Pons (tissue), 1 donor: ENCODE results near the gene KIF26B.

Experiments used
- DNase-seq: peaks from one replicate; pipeline ENCODE4 v3.0.0-alpha.2; 2016; ENCODE audit warnings: low spot score

The KIF26B gene

DNA sequence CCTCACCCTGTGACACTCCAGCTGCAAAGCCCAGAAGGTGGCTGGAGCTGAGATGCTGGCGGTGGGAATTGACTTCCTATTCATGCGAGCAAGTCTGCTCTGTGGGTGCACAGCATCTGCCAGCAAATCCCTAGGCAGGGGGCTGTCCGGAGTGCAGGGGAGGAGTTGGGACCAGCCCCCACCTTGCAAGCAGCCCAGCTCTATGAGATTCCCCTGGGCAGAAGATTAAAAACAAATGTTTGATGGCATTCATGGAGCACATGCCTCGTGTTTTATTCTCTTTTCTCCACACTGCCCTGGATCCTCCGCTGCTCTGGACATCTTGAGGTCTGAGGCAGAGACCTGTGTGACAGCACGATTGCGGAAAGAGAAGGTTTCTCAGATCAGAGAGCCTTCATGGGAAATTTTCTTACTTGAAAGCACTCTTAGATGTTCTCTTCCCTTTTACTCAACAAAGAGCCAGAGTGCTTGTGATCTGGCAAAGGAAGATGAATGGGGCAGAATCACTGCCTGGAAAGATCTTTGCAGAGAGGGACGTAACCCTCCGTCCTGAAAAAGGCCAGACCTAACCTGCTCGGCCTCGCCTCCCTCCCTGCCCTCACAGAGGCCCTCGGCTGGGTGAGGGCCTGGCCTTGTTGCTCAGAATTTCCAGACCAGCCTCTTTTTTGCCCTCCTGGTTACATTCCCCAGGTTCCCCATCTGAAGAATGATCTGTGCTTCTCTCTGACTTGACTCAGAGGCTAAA is 597.1 kb downstream of the KIF26B start:
- DNase-seq = no peak

DNA sequence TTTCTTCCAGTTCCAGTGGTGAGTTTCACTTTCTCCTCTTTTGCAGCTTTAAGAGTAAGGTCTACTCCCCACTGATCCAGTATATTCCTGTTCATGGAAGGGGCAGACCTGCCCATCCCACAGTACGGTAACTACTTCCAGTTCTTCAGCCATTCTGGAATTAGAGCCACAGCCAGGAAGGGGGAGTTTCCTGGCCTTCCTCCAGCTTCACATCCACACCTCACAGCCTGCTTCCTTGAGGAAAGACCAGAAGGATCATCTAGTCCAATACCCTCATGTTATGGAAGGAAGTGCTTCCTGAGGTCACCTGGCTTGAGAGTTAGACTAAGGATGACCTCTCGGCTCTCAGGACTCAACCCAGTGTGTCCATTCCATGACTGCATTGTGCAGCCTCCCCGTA is 597.8 kb downstream of the KIF26B start:
- DNase-seq = no peak

DNA sequence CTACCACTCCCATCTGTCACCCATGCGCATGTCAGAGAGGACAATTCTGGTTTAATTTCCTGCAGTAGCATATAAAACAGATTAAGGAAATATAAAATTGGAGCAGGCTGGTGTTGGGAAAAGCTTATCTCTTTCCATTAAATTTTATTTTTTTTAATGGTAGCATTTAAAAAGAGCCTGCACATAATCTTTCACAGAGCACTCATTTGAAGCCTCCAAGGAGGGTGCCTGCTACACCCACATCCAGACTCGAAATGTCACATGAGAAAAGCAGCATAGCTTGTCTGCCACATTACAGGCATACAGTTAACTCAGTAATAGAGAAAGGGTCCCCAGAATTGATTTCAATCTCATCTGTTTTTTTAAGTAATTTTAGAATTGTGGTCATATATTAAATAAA is 599.0 kb downstream of the KIF26B start:
- no peak for DNase-seq

DNA sequence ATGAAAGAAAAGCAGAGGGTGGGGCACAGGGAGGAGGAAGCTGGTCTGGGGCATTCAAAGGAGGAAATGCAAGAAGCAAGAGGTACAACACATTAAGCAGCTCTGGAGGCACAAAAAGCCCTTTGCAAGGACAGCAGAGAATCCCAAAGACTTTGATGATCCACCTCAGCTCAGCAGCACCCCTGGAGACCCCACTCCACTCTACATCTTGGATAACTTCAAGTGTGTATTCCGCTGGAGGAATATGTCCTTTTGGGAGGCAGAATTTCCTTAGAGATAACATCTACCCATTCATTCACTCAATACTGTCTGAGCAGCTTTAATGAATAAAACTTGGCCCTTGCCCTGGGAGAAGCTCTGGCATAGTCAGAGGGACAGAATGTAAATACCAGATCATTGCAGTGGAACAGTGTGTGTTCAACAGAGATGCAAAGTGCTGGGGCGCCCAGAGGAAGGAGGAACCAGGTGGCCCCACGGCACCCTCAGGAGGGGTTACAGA is 599.7 kb downstream of the KIF26B start:
- no peak for DNase-seq
